Skin epidermis (tissue), 12 donors: ENCODE results near the gene PAM.
"Not testable (repeated sequence)": the region's sequence is repeated elsewhere in the genome, so short reads cannot be mapped to it uniquely, and the experiment has no call there.

Experiments used
- H3K27ac ChIP-seq, 21 experiments: fragments of 200-600 bp; sonication (generic) in 11 of 21; one replicate each; pipeline ENCODE4 v1.5.0; 2020; ENCODE audit warnings: mild to moderate bottlenecking in 3 of 21, inconsistent platforms in 2 of 21, moderate library complexity in 2 of 21
- H3K4me3 ChIP-seq, 7 experiments: fragments of 200-600 bp; sonication (generic) in 2 of 7; one replicate each; pipeline ENCODE4 v1.5.0; 2020; ENCODE audit warnings: inconsistent platforms in 2 of 7, mild to moderate bottlenecking in 2 of 7, moderate library complexity in 1 of 7

The PAM gene

GRCh38 chr5:102772273-102772672 lies 17.2 kb downstream of the PAM start:
- Histone ChIP-seq H3K4me3 (no peak overlapping the region), H3K27ac (peak overlapping the region in 6 of 21 experiments; percentile 8 to 72 (median 52))

- peak overlapping the region in 3 of 21 experiments; percentile 20 to 31 (median 22) for H3K27ac ChIP-seq
- no peak overlapping the region for H3K4me3 ChIP-seq
Measured at GRCh38 chr5:102773133-102773532, 18.0 kb downstream of the PAM start.

- H3K4me3 ChIP-seq, H3K27ac ChIP-seq: not testable (repeated sequence)
Measured at GRCh38 chr5:102775756-102776155, 20.7 kb downstream of the PAM start.

DNA sequence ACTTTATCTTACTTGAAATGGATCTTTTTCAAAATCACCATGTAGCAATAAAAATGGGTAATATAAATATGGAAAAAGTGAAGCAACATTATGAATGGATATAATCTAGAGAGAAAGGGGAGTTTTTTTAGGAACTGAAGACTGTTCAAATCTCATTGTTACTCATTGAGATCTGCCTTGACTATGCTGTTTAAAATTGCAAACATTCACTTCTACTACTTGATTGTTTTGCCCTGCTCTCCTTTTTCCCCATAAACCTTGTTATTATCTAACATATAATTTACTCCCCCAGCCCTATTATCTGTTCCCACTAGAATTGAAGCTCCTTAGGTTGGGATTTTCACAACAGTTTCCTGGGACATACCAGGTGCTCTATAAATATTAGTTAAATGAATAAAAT lies 22.0 kb downstream of the PAM start:
- H3K27ac ChIP-seq: no peak overlapping the region

DNA sequence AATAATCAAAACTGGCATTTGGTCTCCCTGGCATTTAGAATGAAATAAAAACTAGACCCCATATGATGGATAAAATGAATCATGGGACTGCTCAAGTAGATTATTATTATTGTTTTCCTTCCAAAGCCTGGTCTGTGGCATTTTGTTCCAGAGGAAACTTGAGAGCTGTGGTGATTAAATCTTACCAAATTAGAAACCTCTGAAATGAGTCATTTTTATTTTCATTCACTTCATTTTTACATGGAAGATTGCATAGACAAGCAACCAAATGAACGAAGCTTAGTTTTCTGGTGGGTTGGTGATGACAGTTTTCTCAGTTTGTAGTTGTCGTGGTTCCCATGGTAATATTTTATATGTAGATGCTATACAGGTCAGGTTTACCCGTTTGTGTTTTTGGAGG lies 23.4 kb downstream of the PAM start:
- Histone ChIP-seq H3K4me3 (no peak overlapping the region), H3K27ac (peak overlapping the region in 3 of 21 experiments; percentile 17 to 45 (median 19))

More for the DNA sequence above, 22.0 kb downstream of the PAM start:
- no peak overlapping the region for H3K4me3 ChIP-seq

DNA sequence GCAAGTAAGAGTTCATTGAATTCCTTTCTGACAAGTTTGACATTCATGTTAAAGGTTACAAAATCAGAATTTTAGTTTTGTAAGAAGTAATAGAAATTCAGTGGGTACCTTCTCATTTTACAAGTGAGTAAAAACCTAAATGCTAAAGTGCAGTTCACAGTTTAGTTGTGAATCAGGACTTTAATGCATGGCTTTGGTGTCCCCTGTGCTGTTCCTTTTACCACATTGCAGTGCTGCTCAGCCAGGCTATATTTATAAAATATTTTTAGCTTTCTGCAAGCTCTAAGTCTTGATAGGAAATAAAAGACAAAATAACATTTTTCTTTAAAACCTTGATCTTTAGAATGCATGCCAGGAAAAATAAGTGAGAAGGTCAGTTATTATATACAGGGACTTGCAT lies 26.3 kb downstream of the PAM start:
- no peak overlapping the region for H3K27ac ChIP-seq
- no peak overlapping the region for H3K4me3 ChIP-seq

- no peak overlapping the region for H3K27ac ChIP-seq
- no peak overlapping the region for H3K4me3 ChIP-seq
Measured at GRCh38 chr5:102781786-102782185, 26.7 kb downstream of the PAM start.

DNA sequence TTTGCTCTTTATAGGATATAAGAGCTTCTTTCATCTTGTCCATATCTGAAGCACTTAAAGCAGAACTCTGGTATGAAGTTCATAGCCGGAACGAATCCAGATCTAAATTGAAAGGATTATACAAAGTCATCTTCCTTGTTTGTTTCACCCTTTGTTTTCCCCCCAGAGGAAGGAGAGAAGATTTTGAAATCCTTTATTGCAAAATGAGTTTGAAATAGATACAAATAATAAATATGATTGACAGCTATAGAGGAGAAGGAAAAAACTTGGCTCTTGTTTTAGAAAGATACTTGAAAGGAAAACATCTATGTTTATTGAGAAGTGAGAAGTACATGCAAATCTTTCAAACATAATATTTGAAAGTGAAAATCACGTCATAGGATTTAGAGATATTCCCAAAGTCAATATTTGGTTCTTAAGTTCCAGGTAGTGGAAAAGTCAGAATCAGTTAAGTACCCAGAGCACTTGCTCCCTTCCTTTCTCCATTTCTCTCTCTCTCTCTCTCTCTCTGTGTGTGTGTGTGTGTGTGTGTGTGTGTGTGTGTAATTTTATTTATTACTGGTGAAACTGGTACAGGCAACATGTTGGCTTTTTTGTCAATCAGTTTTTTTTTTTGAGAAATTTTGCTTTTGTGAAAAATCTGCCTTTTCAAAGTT lies 27.2 kb downstream of the PAM start:
- Histone ChIP-seq H3K27ac (peak overlapping the region in 1 of 21 experiments; percentile 12), H3K4me3 (no peak overlapping the region)

GRCh38 chr5:102787134-102787533 lies 32.0 kb downstream of the PAM start:
- Histone ChIP-seq H3K4me3 (no peak overlapping the region), H3K27ac (no peak overlapping the region)

- no peak overlapping the region for H3K27ac ChIP-seq
Measured at GRCh38 chr5:102788788-102789187, 33.7 kb downstream of the PAM start.

DNA sequence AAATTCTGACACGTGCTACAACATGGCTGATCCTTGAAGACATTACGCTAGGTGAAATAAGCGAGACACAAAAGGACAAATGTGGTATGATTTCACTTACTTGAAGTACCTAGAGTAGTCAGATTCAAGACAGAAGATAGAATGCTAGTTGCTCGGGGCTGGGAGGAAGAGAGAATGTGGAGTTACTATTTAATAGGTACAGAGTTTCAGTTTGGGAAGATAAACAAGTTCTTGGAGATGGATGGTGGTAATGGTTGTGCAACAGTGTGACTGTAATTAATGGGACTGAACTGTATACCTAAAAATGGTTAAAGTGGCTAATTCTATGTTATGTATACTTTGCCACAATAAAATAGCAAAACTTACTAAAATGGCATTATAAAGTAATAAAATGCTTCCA lies 34.4 kb downstream of the PAM start:
- Histone ChIP-seq H3K4me3 (no peak overlapping the region), H3K27ac (no peak overlapping the region)

More at GRCh38 chr5:102788788-102789187, 33.7 kb downstream of the PAM start:
- no peak overlapping the region for H3K4me3 ChIP-seq

DNA sequence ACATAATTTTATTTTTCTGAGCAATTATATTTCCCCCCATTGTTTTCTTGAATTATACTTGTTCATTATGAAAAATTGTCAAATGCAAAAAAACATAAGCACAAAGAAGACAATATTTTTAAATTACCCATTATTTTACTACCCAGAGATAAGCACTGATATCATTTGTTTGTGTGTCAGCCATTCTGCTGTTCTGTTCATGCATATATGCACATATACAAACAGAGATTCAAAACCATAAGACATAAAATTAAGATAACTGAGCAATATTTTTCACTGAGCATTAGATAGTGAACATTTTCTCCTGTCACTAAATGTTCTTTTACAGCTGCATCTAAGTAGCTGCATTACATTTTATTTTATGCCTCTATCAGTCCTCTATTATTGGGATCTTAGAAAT lies 35.6 kb downstream of the PAM start:
- Histone ChIP-seq H3K4me3 (no peak overlapping the region), H3K27ac (no peak overlapping the region)

GRCh38 chr5:102792705-102793104 lies 37.6 kb downstream of the PAM start:
- no peak overlapping the region for H3K27ac ChIP-seq
- no peak overlapping the region for H3K4me3 ChIP-seq

DNA sequence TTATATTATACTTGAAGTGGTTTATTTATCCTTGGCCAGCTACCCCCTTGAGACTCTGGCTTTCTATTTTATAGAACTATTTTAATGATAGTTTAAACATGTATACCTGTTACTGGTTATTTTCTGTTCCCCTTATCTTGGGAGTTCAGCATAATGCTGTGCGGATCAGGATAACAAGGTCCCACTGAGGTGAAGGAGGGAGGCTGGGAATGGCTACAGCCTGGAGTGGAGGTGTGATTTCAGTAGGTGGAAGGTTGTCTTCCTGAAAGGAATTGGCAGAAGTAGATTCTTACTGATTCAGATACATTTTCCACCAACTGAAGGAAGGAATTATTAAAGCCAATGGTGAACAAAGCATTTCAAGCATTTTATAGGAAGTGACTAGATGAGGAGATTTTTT lies 38.9 kb downstream of the PAM start:
- no peak overlapping the region for H3K4me3 ChIP-seq
- no peak overlapping the region for H3K27ac ChIP-seq

DNA sequence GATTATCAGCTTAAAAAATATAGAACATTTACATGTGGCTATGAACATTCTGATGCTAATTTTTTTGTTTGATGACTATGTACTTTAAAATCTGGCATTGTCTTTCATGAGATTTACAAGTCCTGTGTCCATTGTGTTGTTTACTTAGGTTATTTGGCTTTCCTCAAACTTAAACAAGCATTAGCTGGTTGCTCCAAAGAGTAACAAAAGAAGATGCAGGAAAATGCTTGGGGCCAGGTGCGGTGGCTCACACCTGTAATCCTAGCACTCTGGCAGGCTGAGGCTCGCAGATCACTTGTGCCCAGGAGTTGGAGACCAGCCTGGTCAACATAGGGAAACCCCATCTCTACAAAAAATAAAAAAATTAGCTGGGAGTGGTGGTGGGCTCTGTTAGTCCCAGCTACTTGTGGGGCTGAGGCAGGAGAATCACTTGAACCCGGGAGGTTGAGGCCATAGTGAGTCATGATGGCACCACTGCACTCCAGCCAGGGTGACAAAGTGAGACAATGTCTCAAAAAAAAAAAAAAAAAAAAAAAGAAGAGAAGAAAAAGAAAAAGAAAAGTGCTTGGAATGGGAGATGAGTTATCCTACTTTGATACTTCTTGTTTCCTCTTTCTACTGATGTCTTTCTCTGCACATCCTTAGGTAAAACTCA lies 39.7 kb downstream of the PAM start:
- no peak overlapping the region for H3K27ac ChIP-seq

DNA sequence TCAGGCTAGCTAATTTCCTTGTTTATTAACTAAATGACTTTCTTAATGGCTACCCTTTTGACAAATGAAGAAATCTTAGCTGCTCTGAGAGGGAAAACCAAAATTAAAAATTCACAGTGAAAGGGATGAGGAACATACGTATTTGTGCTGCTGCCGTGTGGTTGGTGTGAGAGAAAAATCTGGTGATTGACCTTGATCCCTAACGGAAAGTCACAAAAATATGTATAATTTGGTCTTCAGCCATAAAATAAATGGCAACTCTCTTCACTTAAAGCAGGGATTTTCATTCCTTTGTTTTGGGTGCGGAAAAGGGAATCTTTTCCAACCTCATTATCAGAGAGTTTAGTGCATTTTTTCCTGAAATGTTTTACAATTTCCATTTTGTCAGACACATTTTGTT lies 40.4 kb downstream of the PAM start:
- H3K27ac ChIP-seq: no peak overlapping the region
- no peak overlapping the region for H3K4me3 ChIP-seq

More for the DNA sequence above, 39.7 kb downstream of the PAM start:
- H3K4me3 ChIP-seq: no peak overlapping the region

GRCh38 chr5:102796009-102796408 lies 40.9 kb downstream of the PAM start:
- no peak overlapping the region for H3K4me3 ChIP-seq
- H3K27ac ChIP-seq: no peak overlapping the region

DNA sequence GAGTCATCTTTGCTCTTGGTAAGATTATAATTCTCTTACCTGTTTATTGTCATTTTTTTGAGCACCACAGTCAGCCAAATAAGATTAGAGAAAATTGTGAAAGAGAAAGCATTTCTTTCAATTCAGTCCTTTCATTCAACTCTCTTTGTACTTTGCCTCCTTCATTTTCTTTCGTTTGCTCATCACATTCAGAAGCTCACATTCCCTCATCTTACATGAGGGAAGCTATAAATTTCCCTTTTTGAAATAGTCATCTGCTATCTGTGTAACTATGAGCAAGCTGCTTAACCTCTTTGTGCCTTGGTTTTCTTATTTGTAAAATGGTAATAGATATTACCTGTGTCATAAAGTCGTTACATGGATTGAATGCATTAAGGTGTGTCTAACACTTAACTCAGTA lies 41.4 kb downstream of the PAM start:
- H3K4me3 ChIP-seq: no peak overlapping the region

GRCh38 chr5:102797322-102797884 lies 42.3 kb downstream of the PAM start:
- Histone ChIP-seq H3K4me3 (no peak overlapping the region), H3K27ac (no peak overlapping the region)

More for the DNA sequence above, 41.4 kb downstream of the PAM start:
- H3K27ac ChIP-seq: no peak overlapping the region

DNA sequence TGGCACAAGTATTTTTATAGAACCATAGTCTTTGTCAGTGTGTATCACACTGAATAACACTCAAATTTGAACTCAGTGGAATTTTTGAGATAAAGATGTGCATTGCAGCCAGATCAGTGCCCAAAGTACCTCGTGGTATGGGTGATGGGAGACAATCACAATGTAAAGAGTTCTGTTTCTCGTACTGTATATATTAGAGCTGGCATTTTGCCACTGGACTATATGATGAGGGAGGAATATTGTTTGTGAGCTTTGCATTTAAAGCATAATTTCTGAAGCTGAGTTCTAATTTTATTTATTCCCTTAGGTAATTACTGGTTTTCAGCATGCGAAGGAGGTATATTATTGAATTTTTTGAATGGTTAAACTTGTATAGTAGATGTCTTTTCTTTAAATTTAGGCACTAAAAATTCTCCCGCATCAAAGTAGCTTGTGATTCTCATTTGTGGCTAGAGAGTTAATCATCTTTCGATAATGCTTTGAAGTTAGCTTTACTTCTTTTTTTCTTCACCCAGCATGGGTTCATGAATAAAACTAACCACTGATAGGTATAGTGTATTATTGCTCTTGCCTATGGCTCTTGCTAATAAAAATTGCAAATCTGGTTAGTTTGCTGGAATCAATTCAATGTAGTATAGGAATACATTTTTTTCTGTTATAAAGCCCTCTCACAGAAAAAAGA lies 43.1 kb downstream of the PAM start:
- H3K4me3 ChIP-seq: no peak overlapping the region
- H3K27ac ChIP-seq: no peak overlapping the region

DNA sequence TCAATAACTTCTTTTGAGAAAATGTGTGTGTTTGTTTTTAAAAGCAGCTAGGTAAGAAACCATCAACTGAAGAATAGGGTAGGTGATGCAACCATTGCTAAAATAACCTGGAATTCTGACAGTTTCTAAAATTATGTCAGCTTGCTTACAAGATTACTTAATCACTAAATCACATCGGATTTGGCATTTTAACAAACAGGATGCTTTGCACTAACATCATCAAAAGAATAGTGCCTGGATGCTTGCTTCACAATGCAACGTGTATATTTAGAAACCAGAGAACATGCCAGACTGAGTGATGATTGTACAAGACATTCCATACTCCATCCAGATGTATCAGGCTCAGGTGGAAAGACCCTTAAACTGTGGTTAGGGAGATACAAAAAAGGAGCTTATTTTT lies 43.9 kb downstream of the PAM start:
- Histone ChIP-seq H3K27ac (no peak overlapping the region), H3K4me3 (no peak overlapping the region)
